ENCODE measurements around the gene SPAAR. TPM values are rescaled to one million over a fixed set of nuclear protein-coding genes. Genes with fewer than 3 reads are reported as not detected.

SPAAR gene
- total RNA-seq, 1 experiment from 2014 or later: not detected

- Mint-ChIP-seq H3K36me3 (ENCODE audit: insufficient read depth in 1 of 3, low read depth in 3 of 3) (no peaks in the 10 kb centered on the region), H3K27me3 (ENCODE audit: low read depth) (peaks cover 42% of the 10 kb centered on the region), H3K4me1 (peaks cover 6% of the 10 kb centered on the region in 2 experiments), H3K27ac (no peak overlapping the region), H3K9me3 (no peaks in the 10 kb centered on the region), H3K4me3 (no peak overlapping the region)
- Histone ChIP-seq H2BK15ac (ENCODE audit: low read depth, low read length) (no peak overlapping the region), H4K20me1 (ENCODE audit: control insufficient read depth, insufficient read depth, insufficient read length) (no peaks in the 10 kb centered on the region), H3K27ac (ENCODE audit: insufficient read length, low read depth, low read length) (no peak overlapping the region), H2BK20ac (ENCODE audit: low read depth, low read length, poor library complexity, severe bottlenecking) (no peak overlapping the region), H3K27me3 (ENCODE audit: insufficient read depth, low read length) (no peaks in the 10 kb centered on the region), H2AK5ac (ENCODE audit: insufficient read length, low read length) (no peak overlapping the region), H3K23ac (ENCODE audit: insufficient read length, low read depth, low read length) (no peak overlapping the region), H2BK120ac (ENCODE audit: low read depth, low read length, poor library complexity, severe bottlenecking) (no peak overlapping the region), H2BK5ac (ENCODE audit: insufficient read length, low read length) (no peak overlapping the region), H3K4me1 (ENCODE audit: insufficient read depth, low read length) (no peaks in the 10 kb centered on the region), H3K4me2 (ENCODE audit: insufficient read depth, insufficient read length, low read length) (no peak overlapping the region), H3K79me1 (ENCODE audit: insufficient read depth, low read depth, low read length, poor library complexity, severe bottlenecking) (no peaks in the 10 kb centered on the region), H4K5ac (ENCODE audit: insufficient read length, low read depth, low read length) (no peak overlapping the region), H3K9me3 (ENCODE audit: control insufficient read depth, low read depth, low read length) (no peaks in the 10 kb centered on the region), H3K9ac (ENCODE audit: extremely low read depth, insufficient read length, low read length) (no peak overlapping the region), H4K91ac (ENCODE audit: insufficient read length, low read depth, low read length) (no peak overlapping the region), H2BK12ac (ENCODE audit: insufficient read length, low read depth, low read length) (no peak overlapping the region), H3K18ac (ENCODE audit: insufficient read length, low read depth, low read length) (no peak overlapping the region), H3K4ac (ENCODE audit: low read depth, low read length) (no peak overlapping the region), H4K8ac (replicated peaks; ENCODE audit: insufficient read length, low read depth, low read length) (no peak overlapping the region), H3K14ac (ENCODE audit: insufficient read depth, low read length) (no peak overlapping the region), H3K23me2 (ENCODE audit: insufficient read length, low read depth, low read length, poor library complexity, severe bottlenecking) (no peaks in the 10 kb centered on the region), H2AFZ (ENCODE audit: low read length) (no peak overlapping the region), H3K56ac (ENCODE audit: insufficient read length, low read depth, low read length) (no peak overlapping the region), H3K79me2 (ENCODE audit: insufficient read depth, low read length) (no peaks in the 10 kb centered on the region), H3T11ph (ENCODE audit: low read length) (no peak overlapping the region)
- no CpG with 5 or more reads among the region's 3 CpGs for WGBS (ENCODE audit: extremely low coverage, insufficient read length, low lambda C conversion rate)
- TF ChIP-seq CTCF (conservative IDR thresholded peaks at IDR 0.05): no peak
- no peak for DNase-seq
Observed at GRCh38 chr9:35859990-35860339, 49.3 kb upstream of the SPAAR start.
